Endodermal cell (in vitro differentiated cells): ENCODE measurements around the gene HAUS8. TPM values are rescaled to one million over a fixed set of nuclear protein-coding genes. Genes with fewer than 3 reads are reported as not detected.

Experiments
- DNase-seq: peaks from one replicate; pipeline ENCODE4 v3.0.0-alpha.2; 2017
- H3K27ac ChIP-seq: 2 replicates; pipeline ENCODE4 v1.5.1; 2013; ENCODE audit warnings: mild to moderate bottlenecking, low read depth, low read length, moderate library complexity
- H3K27me3 ChIP-seq: 2 replicates; pipeline ENCODE4 v1.6.1; 2013; ENCODE audit warnings: mild to moderate bottlenecking, low read length, moderate library complexity; ENCODE audit not compliant: insufficient read depth, control insufficient read depth, poor library complexity, severe bottlenecking
- H3K36me3 ChIP-seq: 2 replicates; pipeline ENCODE4 v1.7.0; 2013; ENCODE audit warnings: mild to moderate bottlenecking, low read length, moderate library complexity; ENCODE audit not compliant: control insufficient read depth, insufficient read depth
- H3K4me1 ChIP-seq: one replicate; pipeline ENCODE4 v1.7.0; 2013; ENCODE audit warnings: low read length; ENCODE audit not compliant: control insufficient read depth, insufficient read depth
- H3K4me3 ChIP-seq: 2 replicates; pipeline ENCODE4 v1.5.1; 2013; ENCODE audit warnings: mild to moderate bottlenecking, low read length, moderate library complexity
- H3K9ac ChIP-seq: 2 replicates; pipeline ENCODE4 v1.6.1; 2013; ENCODE audit warnings: mild to moderate bottlenecking, low read length, moderate library complexity; ENCODE audit not compliant: poor library complexity, severe bottlenecking; ENCODE audit errors: extremely low read depth
- H3K9me3 ChIP-seq: 2 replicates; pipeline ENCODE4 v1.6.1; 2013; ENCODE audit warnings: mild to moderate bottlenecking, low read length, moderate library complexity; ENCODE audit not compliant: control insufficient read depth
- H3K27ac Mint-ChIP-seq: 2 replicates; pipeline ENCODE4 v1.8.0; 2020; ENCODE audit warnings: mixed read lengths
- H3K27me3 Mint-ChIP-seq: 2 replicates; pipeline ENCODE4 v1.8.0; 2021; ENCODE audit warnings: mild to moderate bottlenecking, mixed read lengths; ENCODE audit not compliant: insufficient read depth
- H3K36me3 Mint-ChIP-seq: 2 replicates; pipeline ENCODE4 v1.8.0; 2020; ENCODE audit warnings: low read depth, mixed read lengths
- H3K4me1 Mint-ChIP-seq: 2 replicates; pipeline ENCODE4 v1.8.0; 2020; ENCODE audit warnings: mixed read lengths
- H3K4me3 Mint-ChIP-seq: 2 replicates; pipeline ENCODE4 v1.8.0; 2020; ENCODE audit warnings: mild to moderate bottlenecking, moderate library complexity, mixed read lengths
- H3K9me3 Mint-ChIP-seq: 2 replicates; pipeline ENCODE4 v1.8.0; 2020; ENCODE audit warnings: mild to moderate bottlenecking, mixed read lengths
- CTCF ChIP-seq: fragments of 200-600 bp; sonication (generic); conservative IDR thresholded peaks from 2 replicates; pipeline ENCODE4 v1.5.0; 2021; ENCODE audit warnings: antibody characterized with exemption, mild to moderate bottlenecking
- WGBS, 2 experiments: methylation state at CpG; one replicate each; pipeline versions ENCODE4 v1.1.5 to v1.1.7; 2013; ENCODE audit warnings: missing lambda C conversion rate in 2 of 2, mixed read lengths in 1 of 2; ENCODE audit not compliant: insufficient coverage in 1 of 2, insufficient read length in 1 of 2; 5-methylcytosine and 5-hydroxymethylcytosine counted together
- total RNA-seq, 2 donors: library from RNA; stranded (reverse); fragmentation: NEBNext Ultra II Directional in 1 of 2; extraction: Animal tissue kit (Norgen Biotek cat#: 25700) in 1 of 2; gene quantifications; 2 replicates in 1 of 2; 3 replicates in 1 of 2; pipeline ENCODE4 v1.2.1, GENCODE V29; 2021

The HAUS8 gene
- total RNA-seq, 2 donors from 2014 or later: 19.4 to 19.9 TPM

GRCh38 chr19:17037184-17037583 lies 38.1 kb downstream of the HAUS8 start:
- WGBS, 2 experiments: 91% methylated on average over 6 of the region's 6 CpGs; no CpG with 5 or more reads in 1 of the 2 experiments
- H3K4me3 ChIP-seq: no peak overlapping the region
- Mint-ChIP-seq H3K36me3 (no peaks in the 10 kb centered on the region), H3K4me1 (no peaks in the 10 kb centered on the region), H3K4me3 (no peak overlapping the region), H3K27ac (no peak overlapping the region), H3K27me3 (peaks cover 2% of the 10 kb centered on the region), H3K9me3 (no peaks in the 10 kb centered on the region)
- no peak overlapping the region for H3K27ac ChIP-seq
- H3K36me3 ChIP-seq: no peaks in the 10 kb centered on the region
- no peaks in the 10 kb centered on the region for H3K4me1 ChIP-seq
- no peak for DNase-seq
- H3K27me3 ChIP-seq: no peaks in the 10 kb centered on the region
- no peak overlapping the region for H3K9ac ChIP-seq
- H3K9me3 ChIP-seq: no peaks in the 10 kb centered on the region
- no peak for TF ChIP-seq CTCF

- no peak overlapping the region for H3K27ac ChIP-seq
- WGBS, 2 experiments: 89 to 96% methylated on average over 4 of the region's 4 CpGs
- H3K9me3 ChIP-seq: no peaks in the 10 kb centered on the region
- Mint-ChIP-seq H3K27me3 (peaks cover 2% of the 10 kb centered on the region), H3K27ac (no peak overlapping the region), H3K36me3 (no peaks in the 10 kb centered on the region), H3K4me3 (no peak overlapping the region), H3K4me1 (no peaks in the 10 kb centered on the region), H3K9me3 (no peaks in the 10 kb centered on the region)
- no peak for TF ChIP-seq CTCF
- no peak for DNase-seq
- no peaks in the 10 kb centered on the region for H3K27me3 ChIP-seq
- H3K4me1 ChIP-seq: no peaks in the 10 kb centered on the region
- H3K4me3 ChIP-seq: no peak overlapping the region
- H3K36me3 ChIP-seq: no peaks in the 10 kb centered on the region
- no peak overlapping the region for H3K9ac ChIP-seq
These were observed 38.6 kb downstream of the HAUS8 start for GRCh38 chr19:17036640-17037039.

- H3K27ac Mint-ChIP-seq: peak overlapping the region; percentile 66
- DNase-seq: no peak
These were observed 39.3 kb downstream of the HAUS8 start for GRCh38 chr19:17035842-17036424.

More at GRCh38 chr19:17035842-17036424, 39.3 kb downstream of the HAUS8 start:
- Histone ChIP-seq H3K36me3 (no peaks in the 10 kb centered on the region), H3K27me3 (no peaks in the 10 kb centered on the region), H3K27ac (no peak overlapping the region), H3K9ac (no peak overlapping the region), H3K4me3 (no peak overlapping the region), H3K4me1 (no peaks in the 10 kb centered on the region), H3K9me3 (no peaks in the 10 kb centered on the region)
- no peaks in the 10 kb centered on the region for H3K36me3 Mint-ChIP-seq
- TF ChIP-seq CTCF: no peak
- no peaks in the 10 kb centered on the region for H3K9me3 Mint-ChIP-seq
- H3K4me3 Mint-ChIP-seq: no peak overlapping the region
- WGBS, 2 experiments: 92 to 98% methylated on average over 11 to 15 of the region's 15 CpGs
- no peaks in the 10 kb centered on the region for H3K4me1 Mint-ChIP-seq
- H3K27me3 Mint-ChIP-seq: peaks cover 2% of the 10 kb centered on the region
